Measurements from ENCODE around the gene CRIP1.

CRIP1 gene

GRCh38 chr14:105486163-105486973 lies at the start of gene CRIP1:
Gene CRIP1, plus strand, starts transcription at chr14:105486886. Its CDS starts 374 bp downstream, at chr14:105487260.
- peak; percentile 52 for DNase-seq

- peak; percentile 61 for DNase-seq
Observed at GRCh38 chr14:105436891-105437722, 49.6 kb upstream of the CRIP1 start.

- no peak for DNase-seq
Observed at GRCh38 chr14:105437723-105438500, 48.8 kb upstream of the CRIP1 start.

DNA sequence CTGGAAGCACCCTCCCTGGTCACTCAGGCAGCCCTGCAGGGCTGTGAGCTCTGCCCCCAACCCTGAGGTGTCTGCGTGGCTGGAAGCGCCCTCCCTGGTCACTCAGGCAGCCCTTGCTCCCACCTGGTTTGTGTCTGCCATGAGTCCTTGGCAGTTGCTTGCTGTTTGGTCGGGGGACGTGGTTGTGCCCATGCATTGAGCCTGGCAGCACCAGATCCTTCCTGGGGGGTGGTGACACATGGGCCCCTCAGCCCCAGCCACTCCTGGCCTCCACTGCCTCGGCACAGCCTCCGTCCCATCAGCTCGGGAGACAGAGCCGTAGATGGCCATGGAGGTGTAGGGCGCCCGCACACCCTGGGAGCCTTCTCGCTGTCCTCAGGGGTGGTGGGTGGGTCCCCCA lies 47.5 kb upstream of the CRIP1 start:
- no peak for DNase-seq

- DNase-seq: no peak
Observed at GRCh38 chr14:105439710-105440553, 46.8 kb upstream of the CRIP1 start.

- DNase-seq: no peak
Observed at GRCh38 chr14:105440554-105440900, 46.2 kb upstream of the CRIP1 start.

GRCh38 chr14:105440992-105441391 lies 45.7 kb upstream of the CRIP1 start:
- no peak for DNase-seq

- DNase-seq: no peak
Observed at GRCh38 chr14:105442125-105442524, 44.6 kb upstream of the CRIP1 start.

- DNase-seq: no peak
Observed at GRCh38 chr14:105442834-105443233, 43.9 kb upstream of the CRIP1 start.

DNA sequence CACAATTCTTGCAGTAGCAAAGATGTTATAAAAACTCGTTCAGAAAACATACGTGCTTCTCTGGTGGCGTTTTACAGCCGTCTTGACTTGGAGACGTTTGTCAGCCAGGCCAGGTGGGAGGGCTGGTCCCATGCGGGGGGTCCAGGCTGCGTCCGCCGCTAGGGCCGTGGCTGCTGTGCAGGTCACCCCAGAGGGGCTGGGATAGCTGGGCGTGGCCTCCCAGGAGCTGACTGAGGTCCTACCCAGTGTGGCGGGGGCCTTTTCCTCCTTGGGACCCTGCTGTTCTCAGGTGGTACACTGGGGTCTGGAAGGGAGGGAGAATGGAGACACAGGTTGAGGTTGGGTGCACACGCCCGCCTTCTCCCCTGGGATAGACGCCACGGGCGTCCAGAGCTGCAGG lies 41.8 kb upstream of the CRIP1 start:
- no peak for DNase-seq

DNA sequence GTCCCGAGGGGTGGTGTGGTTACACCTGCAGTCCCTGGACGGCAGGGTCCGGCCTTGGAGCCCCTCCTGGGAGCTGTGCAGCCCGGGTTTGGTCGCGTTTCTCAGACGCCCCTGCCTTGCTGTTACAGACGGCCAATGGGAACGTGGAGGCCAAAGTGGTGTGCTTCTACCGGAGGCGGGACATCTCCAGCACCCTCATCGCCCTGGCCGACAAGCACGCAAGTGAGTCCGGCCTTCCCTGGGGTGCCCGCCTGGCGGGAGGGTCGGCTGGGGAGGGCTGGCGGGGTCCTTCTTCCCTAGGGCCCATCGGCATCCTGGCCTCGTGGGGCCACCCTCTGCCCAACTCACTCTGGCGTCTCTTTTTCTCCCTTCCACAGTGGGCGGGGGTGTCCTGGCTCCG lies 41.4 kb upstream of the CRIP1 start:
- DNase-seq: no peak

GRCh38 chr14:105445901-105446845 lies 40.5 kb upstream of the CRIP1 start:
- no peak for DNase-seq

- no peak for DNase-seq
Observed at GRCh38 chr14:105446971-105447370, 39.7 kb upstream of the CRIP1 start.

DNA sequence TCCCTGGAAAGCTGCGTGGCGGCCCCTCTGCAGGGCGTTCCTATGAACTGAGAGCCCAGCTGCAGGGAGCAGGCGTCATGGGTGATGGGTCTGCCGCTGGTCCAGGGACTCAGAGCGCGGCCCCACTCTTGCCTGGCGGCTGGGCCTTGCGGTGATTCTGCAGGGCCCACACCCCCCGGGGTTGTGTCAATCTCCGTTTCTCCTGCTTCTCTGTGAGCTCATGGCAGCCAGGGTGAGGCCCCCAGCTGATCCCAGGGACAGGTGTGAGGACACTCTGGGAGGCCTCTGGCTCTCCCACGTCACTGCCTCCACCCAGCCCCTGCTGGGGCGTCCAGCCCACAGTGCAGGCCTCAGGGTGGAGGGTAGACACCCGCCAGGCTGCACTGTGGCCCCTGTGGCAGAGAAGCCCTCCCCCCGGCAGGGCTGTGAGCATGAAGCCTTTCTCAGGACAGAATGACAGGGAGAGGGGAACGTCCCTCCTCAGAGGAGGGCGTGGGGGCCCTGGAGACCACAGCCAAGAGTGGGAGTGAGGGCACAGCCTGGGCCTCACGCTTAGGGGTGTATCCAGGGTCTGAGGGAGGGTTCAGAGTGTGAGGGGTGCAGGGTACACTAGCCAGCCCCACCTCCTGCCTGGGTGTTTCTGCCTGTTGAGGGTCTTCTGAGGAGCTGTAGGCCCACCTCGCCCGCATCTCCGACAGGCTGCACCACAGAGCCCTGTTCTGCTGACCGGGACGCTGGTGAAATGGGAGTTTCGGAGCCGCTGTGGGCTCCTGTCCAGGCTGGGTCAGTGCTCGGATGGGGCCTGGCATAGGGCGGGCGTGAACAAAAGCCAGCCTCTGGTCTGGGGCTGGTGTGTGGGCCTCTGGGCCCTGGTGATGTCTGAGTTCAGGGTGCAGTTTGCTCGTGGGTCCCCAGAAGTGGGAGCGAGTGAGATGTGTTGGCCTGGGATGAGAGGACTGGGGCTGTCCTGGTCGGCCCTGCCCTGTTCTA lies 38.7 kb upstream of the CRIP1 start:
- no peak for DNase-seq

GRCh38 chr14:105448706-105449111 lies 38.0 kb upstream of the CRIP1 start:
- DNase-seq: peak; percentile 3

DNA sequence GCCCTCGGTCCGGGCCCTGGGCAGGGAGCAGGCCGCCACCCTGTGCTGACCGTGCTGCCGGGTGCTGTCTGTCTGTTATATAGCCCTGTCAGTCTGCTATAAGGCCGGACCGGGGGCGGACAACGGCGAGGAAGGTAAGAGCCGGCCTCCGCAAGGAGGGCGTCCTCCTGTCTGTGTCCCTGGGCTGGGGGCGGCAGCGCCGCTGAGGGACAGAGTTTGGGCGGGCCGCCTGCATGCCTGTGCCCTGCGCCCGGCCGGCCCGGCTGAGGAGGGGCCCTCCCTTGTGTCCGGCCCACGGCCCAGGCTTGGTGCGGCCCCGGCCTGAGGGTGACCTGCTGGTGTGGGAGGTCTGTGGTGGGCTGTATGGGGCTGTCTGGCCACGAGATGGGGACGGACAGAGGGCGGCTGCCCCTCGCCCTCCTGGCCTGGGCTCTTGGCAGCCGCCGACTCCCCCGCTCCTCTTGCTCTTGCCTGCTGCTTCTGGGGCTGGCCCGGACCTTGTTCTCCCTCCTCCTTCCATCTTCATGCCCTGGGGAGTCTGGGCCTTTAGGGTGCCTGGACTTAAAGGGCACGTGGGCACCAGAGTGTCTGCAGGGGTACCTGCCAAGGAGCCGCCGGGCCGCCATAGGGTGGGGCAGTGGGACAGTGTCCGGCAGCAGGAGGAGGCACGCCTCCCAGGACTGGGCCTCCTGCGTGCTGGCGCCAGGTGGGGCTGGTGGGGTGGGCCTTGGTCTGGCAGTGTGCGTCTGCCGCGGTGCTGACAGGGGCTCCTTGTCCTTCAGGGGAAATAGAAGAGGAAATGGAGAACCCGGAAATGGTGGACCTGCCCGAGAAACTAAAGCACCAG lies 37.2 kb upstream of the CRIP1 start:
- DNase-seq: no peak

DNA sequence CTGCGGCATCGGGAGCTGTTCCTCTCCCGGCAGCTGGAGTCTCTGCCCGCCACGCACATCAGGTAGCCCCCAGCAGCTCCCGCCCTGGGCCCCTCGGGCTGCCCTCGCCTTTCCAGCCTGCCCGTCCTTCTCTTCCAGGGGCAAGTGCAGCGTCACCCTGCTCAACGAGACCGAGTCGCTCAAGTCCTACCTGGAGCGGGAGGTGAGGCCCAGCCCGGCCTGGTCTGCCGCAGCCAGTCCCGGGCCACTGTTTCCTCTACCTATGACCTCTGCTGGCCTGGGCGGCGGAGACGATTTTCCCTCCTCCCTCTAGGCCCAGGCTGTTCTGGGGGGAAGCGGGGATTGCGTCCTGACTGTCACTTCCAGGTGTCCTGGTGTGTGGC lies 36.6 kb upstream of the CRIP1 start:
- no peak for DNase-seq

- no peak for DNase-seq
Observed at GRCh38 chr14:105450864-105451720, 35.6 kb upstream of the CRIP1 start.
